GM10266 (cell line): ENCODE measurements around the gene ADAMTS7.

Source experiments
- DNase-seq: peaks from one replicate; pipeline ENCODE4 v3.0.0; 2012; ENCODE audit errors: extremely low spot score
- TF ChIP-seq, protein P1 (sequence below): IDR thresholded peaks from 2 replicates; pipeline ENCODE4 v1.5.1; 2012; ENCODE audit warnings: mild to moderate bottlenecking, low read depth; ENCODE audit not compliant: control insufficient read depth, insufficient read depth; ENCODE audit errors: missing control alignments

The ADAMTS7 gene

DNA sequence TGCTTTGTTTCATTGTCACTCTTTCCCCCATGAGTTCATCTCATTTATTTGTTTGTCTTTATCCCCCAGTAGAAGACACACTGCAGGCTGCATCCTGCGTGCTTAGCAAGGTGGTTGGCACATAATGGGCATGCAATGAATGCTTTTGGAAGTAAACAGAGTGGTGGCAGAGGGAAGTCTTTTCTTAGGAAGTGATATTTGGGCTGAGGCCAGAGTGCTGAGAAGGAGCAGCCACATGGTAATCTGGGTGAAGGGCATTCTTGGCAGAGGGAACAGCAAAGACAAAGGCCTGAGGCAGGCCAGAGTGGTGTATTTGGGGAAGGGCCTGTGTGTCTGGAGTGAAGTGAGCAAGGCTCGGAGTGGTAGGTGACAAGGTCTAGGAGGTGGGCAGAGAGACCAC lies 17.7 kb upstream of the ADAMTS7 start:
- no peak for DNase-seq
- TF ChIP-seq, protein P1, sequence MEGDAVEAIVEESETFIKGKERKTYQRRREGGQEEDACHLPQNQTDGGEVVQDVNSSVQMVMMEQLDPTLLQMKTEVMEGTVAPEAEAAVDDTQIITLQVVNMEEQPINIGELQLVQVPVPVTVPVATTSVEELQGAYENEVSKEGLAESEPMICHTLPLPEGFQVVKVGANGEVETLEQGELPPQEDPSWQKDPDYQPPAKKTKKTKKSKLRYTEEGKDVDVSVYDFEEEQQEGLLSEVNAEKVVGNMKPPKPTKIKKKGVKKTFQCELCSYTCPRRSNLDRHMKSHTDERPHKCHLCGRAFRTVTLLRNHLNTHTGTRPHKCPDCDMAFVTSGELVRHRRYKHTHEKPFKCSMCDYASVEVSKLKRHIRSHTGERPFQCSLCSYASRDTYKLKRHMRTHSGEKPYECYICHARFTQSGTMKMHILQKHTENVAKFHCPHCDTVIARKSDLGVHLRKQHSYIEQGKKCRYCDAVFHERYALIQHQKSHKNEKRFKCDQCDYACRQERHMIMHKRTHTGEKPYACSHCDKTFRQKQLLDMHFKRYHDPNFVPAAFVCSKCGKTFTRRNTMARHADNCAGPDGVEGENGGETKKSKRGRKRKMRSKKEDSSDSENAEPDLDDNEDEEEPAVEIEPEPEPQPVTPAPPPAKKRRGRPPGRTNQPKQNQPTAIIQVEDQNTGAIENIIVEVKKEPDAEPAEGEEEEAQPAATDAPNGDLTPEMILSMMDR: no peak

- no peak for DNase-seq
- TF ChIP-seq, protein P1: no peak
Measured at GRCh38 chr15:78822514-78822913, 11.2 kb upstream of the ADAMTS7 start.

DNA sequence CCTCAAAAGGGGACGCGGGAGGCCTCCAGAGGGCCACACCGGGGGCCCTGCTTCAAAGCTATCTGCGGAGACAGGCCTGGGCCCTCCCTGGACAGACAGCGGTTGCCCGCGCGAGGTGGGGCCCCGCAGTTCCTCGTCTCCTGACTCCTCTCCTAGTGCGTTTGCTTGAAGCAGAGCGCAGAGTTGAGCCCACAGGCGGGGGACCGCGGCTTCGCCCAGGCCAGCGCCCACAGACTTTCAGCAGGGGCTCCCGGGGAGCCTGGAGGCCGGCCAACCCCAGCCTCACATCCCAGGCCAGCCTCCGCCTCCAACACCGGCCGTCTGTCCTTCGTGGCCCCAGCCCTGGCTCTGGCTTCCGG lies 540 bp upstream of the ADAMTS7 start:
- no peak for DNase-seq
- TF ChIP-seq, protein P1: no peak

DNA sequence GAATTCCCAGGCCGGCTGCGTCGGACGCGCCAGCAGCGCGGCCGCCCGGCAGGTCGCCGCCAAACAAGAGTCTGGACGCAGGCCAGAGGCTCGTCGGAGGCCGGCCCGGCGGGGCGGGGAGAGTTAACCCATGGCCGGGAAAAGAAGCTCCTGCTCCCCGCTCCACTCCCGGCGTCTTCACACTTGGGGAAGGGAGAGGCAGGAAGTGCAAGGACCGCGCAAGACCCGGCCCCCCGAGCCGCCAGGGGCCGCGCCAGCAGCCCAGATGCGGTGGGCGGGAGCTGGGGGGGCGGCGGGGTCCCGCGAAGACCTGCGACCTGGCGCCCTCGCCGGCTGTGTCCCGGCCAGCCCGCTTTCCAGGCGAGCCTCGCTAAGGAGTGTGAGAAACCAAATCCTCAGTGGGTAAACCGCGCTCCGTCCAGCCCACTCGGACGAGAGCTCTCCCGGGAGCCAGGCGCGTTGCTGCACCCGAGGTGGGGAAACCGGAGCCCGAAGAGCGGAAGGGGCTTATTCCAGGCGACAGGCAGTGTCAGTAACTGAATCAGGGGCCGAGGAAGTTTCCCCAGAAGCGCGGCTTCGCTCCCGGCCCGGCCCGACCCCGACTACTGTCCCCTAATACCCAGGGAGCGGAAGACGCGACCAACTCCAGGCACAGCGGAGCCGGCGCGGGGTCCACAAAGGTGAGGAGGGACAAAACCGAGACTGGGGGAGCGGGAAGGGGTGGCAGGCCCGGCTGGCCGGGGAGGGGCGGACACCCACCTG lies 721 bp downstream of the ADAMTS7 start:
- DNase-seq: peak; percentile 68
- TF ChIP-seq, protein P1: no peak

DNA sequence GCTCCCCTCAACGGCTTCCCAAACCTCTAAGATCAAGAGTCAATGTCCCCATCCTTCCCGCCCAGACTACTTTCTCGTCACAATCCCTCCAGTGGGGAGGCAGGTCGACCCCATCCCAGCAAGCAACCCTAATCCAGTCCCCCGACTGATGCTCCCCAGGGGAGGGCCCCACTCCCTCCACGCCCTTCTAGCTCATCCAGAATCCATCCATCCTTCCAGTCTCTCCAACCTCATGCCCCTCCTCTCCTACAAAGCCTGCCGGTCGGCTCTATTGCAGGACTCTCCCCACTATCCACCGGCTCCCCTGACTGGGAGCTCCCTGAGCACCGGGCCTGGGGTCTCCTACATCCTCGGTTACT lies 1.3 kb downstream of the ADAMTS7 start:
- TF ChIP-seq, protein P1: no peak
- DNase-seq: no peak

DNA sequence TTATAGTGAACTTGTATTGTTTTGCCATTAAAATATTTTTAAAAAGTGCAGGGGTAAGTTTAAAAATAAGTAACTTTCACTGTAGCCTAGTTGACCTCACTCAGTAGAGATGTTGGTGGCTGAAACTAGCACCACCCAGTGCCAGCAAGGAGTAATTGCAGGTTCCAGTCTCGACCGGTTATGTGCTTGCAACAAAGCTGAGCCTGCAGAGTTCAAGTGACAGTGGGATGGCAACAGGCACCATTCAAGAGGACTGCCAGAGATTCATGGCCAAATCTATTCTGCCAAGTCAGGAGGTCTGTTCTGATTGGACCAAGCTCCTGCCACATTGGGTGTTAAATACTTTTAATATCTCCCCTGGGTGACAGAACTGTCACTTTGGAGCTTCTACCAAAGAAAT lies 2.7 kb downstream of the ADAMTS7 start:
- TF ChIP-seq, protein P1: peak; percentile 42
- peak; percentile 69 for DNase-seq

DNA sequence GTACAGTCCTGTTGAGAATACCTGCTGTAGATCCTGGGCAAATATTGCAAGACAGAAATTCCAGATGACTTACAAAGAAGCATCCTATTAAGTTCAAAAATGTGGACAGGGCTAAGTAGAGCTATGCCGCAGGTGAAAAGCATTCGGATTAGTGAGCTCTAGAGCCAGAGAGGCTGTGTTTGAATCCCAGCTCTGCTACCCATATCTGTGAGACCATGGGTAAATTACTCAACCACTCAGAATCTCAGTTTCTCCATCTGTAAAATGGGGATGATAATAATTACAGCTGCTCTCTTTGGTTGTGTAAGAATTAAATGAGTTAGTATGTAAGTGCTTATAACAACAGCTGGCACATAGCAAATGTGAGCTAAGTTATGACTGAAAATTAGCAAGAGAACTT lies 3.9 kb downstream of the ADAMTS7 start:
- DNase-seq: no peak
- TF ChIP-seq, protein P1: no peak
